ENCODE measurements around the gene SUN1. TPM values are rescaled to one million over a fixed set of nuclear protein-coding genes. Genes with fewer than 3 reads are reported as not detected.
"Not testable (repeated sequence)": the region's sequence is repeated elsewhere in the genome, so short reads cannot be mapped to it uniquely, and the experiment has no call there.

Gene SUN1
- total RNA-seq, 2 donors from 2014 or later, result 46.4 to 103 TPM

DNA sequence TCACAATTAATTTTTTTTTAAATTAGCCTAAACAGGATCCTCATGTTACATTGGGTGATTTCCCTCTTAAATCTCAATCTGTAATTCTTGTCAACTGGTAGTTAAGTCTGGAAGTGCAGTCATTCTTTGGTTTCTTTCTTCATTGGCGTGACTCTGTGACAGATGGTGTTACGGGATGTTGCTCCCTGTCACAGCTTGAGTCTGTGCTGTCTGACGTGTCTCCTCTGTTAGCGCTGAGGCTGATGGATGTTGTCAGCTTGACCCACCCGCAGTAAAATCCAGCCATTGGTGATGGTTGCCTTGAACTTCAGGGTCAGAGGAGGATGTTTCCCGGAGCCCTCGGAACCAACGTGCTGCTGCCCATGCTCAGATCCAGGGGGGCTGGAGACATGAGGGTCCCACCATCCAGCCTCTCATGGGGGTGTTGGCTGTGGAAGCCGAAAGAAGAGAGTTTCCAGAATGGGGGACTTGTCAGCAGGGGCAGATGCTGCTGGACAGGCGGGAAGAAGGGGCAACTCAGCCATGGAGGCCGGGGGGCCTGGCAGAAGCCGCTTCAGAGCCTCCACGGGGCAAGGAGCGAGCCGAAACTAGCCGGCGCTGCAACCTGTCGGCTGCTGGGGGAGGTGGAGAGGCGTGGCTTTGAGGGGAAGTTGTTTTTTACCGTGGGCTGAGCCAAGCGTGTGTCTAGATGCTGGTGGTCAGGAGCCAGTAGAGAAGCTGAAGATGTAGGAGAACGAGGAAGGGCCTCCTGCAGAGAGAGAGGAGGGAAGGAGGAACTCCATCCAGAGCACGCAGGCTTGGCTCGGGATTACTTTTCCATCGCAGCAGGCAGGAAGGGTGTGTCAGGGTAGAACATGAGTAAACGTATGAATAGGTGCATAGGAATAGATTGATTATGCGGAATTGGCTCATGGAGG lies 3.5 kb downstream of the SUN1 start:
- ATAC-seq (replicated peaks), result no peak
- H3K36me3 Mint-ChIP-seq (ENCODE audit: low read depth), result peaks cover 71% of the 10 kb centered on the region

GRCh38 chr7:836429-836828 lies 4.2 kb downstream of the SUN1 start:
- ATAC-seq (replicated peaks), result no peak
- Mint-ChIP-seq H3K27ac (peak overlapping the region; percentile 66), H3K36me3 (ENCODE audit: low read depth) (peaks cover 78% of the 10 kb centered on the region), H3K4me3 (no peak overlapping the region), H3K27me3 (no peaks in the 10 kb centered on the region), H3K4me1 (peaks cover 25% of the 10 kb centered on the region), H3K9me3 (no peaks in the 10 kb centered on the region)

More for the DNA sequence above, 3.5 kb downstream of the SUN1 start:
- no peaks in the 10 kb centered on the region for H3K27me3 Mint-ChIP-seq
- H3K4me1 Mint-ChIP-seq, result peaks cover 30% of the 10 kb centered on the region
- no peaks in the 10 kb centered on the region for H3K9me3 Mint-ChIP-seq
- peak overlapping the region; percentile 66 for H3K27ac Mint-ChIP-seq
- no peak overlapping the region for H3K4me3 Mint-ChIP-seq

DNA sequence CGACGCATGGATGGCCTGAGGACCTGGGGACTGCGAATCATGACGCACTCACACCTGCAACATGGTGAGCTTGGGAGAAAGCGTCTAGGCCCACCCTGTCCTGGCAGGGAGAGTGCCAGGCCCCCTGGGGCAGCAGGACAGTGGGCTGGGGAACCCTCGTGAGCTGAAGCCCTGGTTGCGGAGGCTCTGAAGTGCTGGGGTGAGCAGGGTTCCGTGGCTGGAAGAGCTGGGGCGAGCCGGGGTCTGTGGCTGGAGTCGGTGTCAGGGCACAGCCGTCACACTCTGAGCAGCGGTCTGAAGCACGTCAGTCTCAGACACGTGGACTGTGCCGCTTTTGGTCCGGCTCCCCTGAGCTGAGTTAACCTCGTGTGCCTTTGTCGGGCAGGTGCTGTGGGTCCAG lies 4.7 kb downstream of the SUN1 start:
- H3K36me3 Mint-ChIP-seq (ENCODE audit: low read depth), result peaks cover 78% of the 10 kb centered on the region
- peak overlapping the region; percentile 66 for H3K27ac Mint-ChIP-seq
- no peaks in the 10 kb centered on the region for H3K9me3 Mint-ChIP-seq
- H3K4me1 Mint-ChIP-seq, result peaks cover 20% of the 10 kb centered on the region
- no peaks in the 10 kb centered on the region for H3K27me3 Mint-ChIP-seq
- H3K4me3 Mint-ChIP-seq, result no peak overlapping the region
- ATAC-seq (replicated peaks), result no peak

- Mint-ChIP-seq H3K9me3 (no peaks in the 10 kb centered on the region), H3K4me3 (no peak overlapping the region), H3K27ac (no peak overlapping the region), H3K27me3 (no peaks in the 10 kb centered on the region), H3K36me3 (ENCODE audit: low read depth) (peaks cover 89% of the 10 kb centered on the region), H3K4me1 (peaks cover 11% of the 10 kb centered on the region)
- ATAC-seq (replicated peaks), result no peak
These were observed 7.8 kb downstream of the SUN1 start for GRCh38 chr7:840001-840600.

GRCh38 chr7:841943-842342 lies 9.7 kb downstream of the SUN1 start:
- Mint-ChIP-seq H3K4me1 (no peaks in the 10 kb centered on the region), H3K4me3 (no peak overlapping the region), H3K9me3 (no peaks in the 10 kb centered on the region), H3K27me3 (no peaks in the 10 kb centered on the region), H3K27ac (peak overlapping the region; percentile 58), H3K36me3 (ENCODE audit: low read depth) (peaks cover 82% of the 10 kb centered on the region)
- no peak for ATAC-seq (replicated peaks)

- Mint-ChIP-seq H3K9me3 (no peaks in the 10 kb centered on the region), H3K27me3 (no peaks in the 10 kb centered on the region), H3K4me1 (no peaks in the 10 kb centered on the region), H3K4me3 (no peak overlapping the region), H3K36me3 (ENCODE audit: low read depth) (peaks cover 77% of the 10 kb centered on the region), H3K27ac (peak overlapping the region; percentile 38)
- no peak for ATAC-seq (replicated peaks)
These were observed 10.3 kb downstream of the SUN1 start for GRCh38 chr7:842431-843031.

GRCh38 chr7:843230-843629 lies 11.0 kb downstream of the SUN1 start:
- Mint-ChIP-seq H3K9me3 (no peaks in the 10 kb centered on the region), H3K36me3 (ENCODE audit: low read depth) (peaks cover 77% of the 10 kb centered on the region), H3K4me3 (no peak overlapping the region), H3K4me1 (no peaks in the 10 kb centered on the region), H3K27ac (no peak overlapping the region), H3K27me3 (no peaks in the 10 kb centered on the region)
- ATAC-seq (replicated peaks), result no peak

DNA sequence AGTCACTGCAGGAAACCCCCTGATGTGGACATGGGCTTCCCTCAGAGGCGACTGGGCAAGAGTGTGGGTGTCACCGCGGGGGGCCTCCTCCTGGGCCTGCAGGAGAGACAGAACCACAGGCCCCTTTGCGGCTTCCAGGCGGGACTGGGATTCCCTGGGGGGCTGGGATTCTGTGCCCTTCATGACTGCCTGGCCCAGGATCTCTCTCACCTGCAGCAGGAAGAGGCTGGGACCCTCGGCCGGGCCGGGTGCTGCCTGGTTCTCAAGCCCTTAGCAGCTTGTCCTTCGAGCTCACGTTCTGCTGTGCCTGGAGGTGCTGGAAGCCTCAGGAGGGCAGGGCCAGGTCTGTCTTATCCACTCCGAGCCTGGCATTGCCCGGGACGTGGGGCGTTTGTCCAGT lies 11.8 kb downstream of the SUN1 start:
- no peaks in the 10 kb centered on the region for H3K4me1 Mint-ChIP-seq
- no peak for ATAC-seq (replicated peaks)
- H3K4me3 Mint-ChIP-seq, result no peak overlapping the region
- H3K27me3 Mint-ChIP-seq, result no peaks in the 10 kb centered on the region
- H3K27ac Mint-ChIP-seq, result no peak overlapping the region
- no peaks in the 10 kb centered on the region for H3K9me3 Mint-ChIP-seq
- H3K36me3 Mint-ChIP-seq (ENCODE audit: low read depth), result peaks cover 79% of the 10 kb centered on the region

DNA sequence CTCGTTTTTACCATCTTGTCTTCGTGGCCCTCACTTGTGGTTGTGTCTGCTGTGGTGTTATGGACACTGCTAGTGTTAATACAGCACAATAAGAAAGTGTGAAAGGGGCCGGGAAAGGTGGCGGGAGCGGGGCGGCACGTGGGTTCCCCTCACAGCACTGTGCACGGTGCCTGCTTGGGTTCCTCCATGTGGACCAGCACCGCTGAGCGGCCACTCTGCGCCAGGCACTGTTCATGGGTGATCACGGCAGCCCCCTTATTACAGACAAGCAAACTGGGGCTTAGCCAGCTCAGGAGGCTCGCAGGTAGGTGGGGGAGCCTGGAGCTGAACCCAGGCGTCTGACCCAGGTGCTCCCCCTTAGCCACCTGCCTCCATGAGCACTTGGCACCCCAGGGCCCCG lies 12.2 kb downstream of the SUN1 start:
- Mint-ChIP-seq H3K27ac (no peak overlapping the region), H3K36me3 (ENCODE audit: low read depth) (peaks cover 79% of the 10 kb centered on the region), H3K4me1 (no peaks in the 10 kb centered on the region), H3K27me3 (no peaks in the 10 kb centered on the region), H3K9me3 (no peaks in the 10 kb centered on the region), H3K4me3 (no peak overlapping the region)
- no peak for ATAC-seq (replicated peaks)

DNA sequence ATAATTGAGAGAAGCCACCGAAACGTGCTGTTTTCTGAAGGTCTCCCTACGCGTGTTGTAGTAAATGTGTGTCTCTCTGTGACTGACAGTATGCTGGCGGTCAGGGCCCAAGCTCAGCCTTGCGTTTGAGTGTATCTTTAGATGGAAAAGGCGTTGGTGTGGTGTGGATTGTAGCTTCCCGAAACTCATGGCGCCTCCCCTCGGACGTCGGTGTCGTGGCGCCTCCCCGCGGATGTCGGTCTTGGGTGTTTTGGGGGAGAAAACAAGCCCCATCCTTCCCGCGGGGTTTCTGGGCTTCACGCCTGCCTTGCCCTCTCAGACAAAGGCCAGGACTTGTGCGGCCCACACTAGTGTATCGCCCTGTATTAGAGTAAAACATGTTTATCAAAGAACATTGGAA lies 12.8 kb downstream of the SUN1 start:
- ATAC-seq (replicated peaks), result no peak
- Mint-ChIP-seq H3K4me3 (no peak overlapping the region), H3K36me3 (ENCODE audit: low read depth) (peaks cover 79% of the 10 kb centered on the region), H3K4me1 (no peaks in the 10 kb centered on the region), H3K27ac (no peak overlapping the region), H3K9me3 (no peaks in the 10 kb centered on the region), H3K27me3 (no peaks in the 10 kb centered on the region)

- peaks cover 77% of the 10 kb centered on the region for H3K36me3 Mint-ChIP-seq (ENCODE audit: low read depth)
- no peak overlapping the region for H3K27ac Mint-ChIP-seq
- no peaks in the 10 kb centered on the region for H3K4me1 Mint-ChIP-seq
- no peaks in the 10 kb centered on the region for H3K9me3 Mint-ChIP-seq
- no peak for ATAC-seq (replicated peaks)
- no peak overlapping the region for H3K4me3 Mint-ChIP-seq
- H3K27me3 Mint-ChIP-seq, result no peaks in the 10 kb centered on the region
These were observed 13.5 kb downstream of the SUN1 start for GRCh38 chr7:845731-846130.

DNA sequence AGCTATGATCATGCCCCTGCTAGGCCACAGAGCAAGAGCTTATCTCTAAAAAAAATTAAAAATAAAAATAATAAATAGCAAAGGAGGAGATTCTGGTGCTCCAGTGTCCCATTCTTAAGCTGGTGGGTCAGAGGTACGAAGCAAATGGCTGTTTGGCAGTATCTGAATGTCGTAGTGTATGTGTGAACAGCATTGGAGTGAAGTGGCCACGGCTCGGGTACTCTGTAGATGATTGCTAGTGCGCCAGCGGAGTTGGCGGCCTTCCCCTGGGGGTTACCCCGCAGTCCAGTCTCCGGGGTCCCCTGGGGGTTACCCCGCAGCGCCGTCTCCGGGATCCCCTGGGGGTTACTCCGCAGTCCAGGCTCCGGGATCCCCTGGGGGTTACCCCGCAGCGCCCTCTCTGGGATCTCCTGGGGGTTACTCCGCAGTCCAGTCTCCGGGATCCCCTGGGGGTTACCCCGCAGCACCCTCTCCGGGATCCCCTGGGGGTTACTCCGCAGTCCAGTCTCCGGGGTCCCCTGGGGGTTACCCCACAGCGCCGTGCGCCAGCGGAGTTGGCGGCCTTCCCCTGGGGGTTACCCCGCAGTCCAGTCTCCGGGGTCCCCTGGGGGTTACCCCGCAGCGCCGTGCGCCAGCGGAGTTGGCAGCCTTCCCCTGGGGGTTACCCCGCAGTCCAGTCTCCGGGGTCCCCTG lies 14.8 kb downstream of the SUN1 start:
- H3K4me1 Mint-ChIP-seq; H3K27me3 Mint-ChIP-seq; H3K4me3 Mint-ChIP-seq; H3K27ac Mint-ChIP-seq; H3K9me3 Mint-ChIP-seq; ATAC-seq (replicated peaks): not testable (repeated sequence)
- peaks cover 76% of the 10 kb centered on the region for H3K36me3 Mint-ChIP-seq (ENCODE audit: low read depth)

- H3K4me1 Mint-ChIP-seq; ATAC-seq (replicated peaks); H3K9me3 Mint-ChIP-seq; H3K27ac Mint-ChIP-seq; H3K4me3 Mint-ChIP-seq; H3K27me3 Mint-ChIP-seq: not testable (repeated sequence)
- H3K36me3 Mint-ChIP-seq (ENCODE audit: low read depth), result peaks cover 76% of the 10 kb centered on the region
These were observed 15.5 kb downstream of the SUN1 start for GRCh38 chr7:847728-848127.

GRCh38 chr7:849145-849544 lies 16.9 kb downstream of the SUN1 start:
- H3K36me3 Mint-ChIP-seq (ENCODE audit: low read depth), result peaks cover 77% of the 10 kb centered on the region
- H3K4me3 Mint-ChIP-seq, result no peak overlapping the region
- no peaks in the 10 kb centered on the region for H3K4me1 Mint-ChIP-seq
- H3K27me3 Mint-ChIP-seq, result no peaks in the 10 kb centered on the region
- no peak for ATAC-seq (replicated peaks)
- no peaks in the 10 kb centered on the region for H3K9me3 Mint-ChIP-seq
- no peak overlapping the region for H3K27ac Mint-ChIP-seq

All from activated T-helper 17 cell treated with anti-CD3 and anti-CD28 coated beads, Interleukin-2, amount 50 U/mL, for 72 hours (primary cell).